Fibroblast of skin of right biceps (primary cell): ENCODE data around the gene CASP6.
"Not testable (repeated sequence)": the region's sequence is repeated elsewhere in the genome, so short reads cannot be mapped to it uniquely, and the experiment has no call there.

ENCODE experiments used
- DNase-seq: peaks from one replicate; pipeline ENCODE4 v3.0.0-alpha.2; 2013

The CASP6 gene

DNA sequence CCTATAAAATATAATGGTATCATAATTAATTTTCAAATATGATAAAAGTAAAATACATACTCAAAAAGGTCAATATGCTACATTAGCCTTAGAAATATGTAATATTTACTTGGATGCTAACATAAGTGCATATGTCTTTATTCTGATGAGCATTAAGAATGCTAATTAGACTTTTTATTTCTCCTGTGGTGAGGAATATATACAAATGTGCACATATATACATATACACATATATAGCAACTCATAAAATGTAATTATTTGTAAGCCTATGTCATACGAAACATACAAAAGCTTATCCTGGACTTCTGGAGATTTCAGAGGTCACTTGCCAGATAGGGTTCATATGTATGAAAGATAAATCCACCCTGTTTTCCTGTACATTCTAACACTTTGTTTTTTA is 15.5 kb upstream of the CASP6 start:
- no peak for DNase-seq

DNA sequence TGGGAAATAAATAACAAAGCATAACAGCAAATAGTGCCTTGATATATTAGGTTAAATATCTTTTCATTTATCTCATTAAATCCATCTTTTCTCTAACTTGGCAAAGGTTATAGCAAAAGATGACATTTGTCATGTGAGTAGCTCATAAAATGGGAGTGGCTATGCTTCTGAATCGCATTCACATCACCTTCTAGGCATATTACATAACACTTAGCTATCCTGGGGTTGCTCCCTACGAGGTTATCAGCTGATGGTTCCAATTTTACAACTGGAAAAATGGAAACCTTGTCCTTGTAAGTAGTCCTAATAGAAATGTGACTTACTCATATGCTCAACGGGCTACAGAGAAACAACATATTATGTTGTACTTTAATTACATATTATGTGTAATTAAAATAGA is 10.3 kb upstream of the CASP6 start:
- no peak for DNase-seq

DNA sequence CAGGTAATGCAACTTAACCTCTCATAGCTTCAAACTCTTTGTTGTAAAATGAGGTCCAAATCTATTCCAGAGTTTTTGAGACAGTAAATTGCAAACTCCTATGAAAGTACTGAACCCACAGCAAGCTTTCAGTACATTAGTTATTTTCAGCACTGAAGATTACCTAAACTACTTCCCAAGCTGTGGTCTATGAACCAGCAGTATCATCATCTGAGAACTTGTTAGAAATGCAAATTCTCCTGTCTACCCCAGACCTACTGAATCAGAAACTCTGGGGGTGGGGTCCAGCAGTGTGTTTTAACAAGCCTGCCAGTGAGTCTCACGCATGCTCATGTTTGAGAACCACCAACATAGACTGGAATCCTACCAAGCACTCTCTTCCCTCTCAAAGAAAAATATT is 5.7 kb upstream of the CASP6 start:
- no peak for DNase-seq

DNA sequence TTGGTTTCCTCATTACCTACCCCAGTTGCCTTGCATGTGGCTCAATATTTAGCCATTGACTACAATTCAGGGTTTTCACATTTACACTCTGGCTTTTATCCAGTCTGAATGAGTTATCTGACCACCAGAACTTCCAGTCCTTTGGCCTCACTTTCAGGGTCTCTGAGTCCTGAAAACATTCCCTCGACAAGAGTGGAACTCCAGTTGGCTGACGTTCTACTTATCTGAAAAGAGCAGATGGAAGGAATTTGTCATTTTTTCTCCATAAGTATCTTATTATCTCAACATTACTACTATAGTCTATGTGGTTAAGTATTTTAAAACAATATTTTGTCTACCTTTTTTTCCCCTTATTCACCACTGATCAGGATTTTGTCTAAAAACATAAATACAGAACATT is 5.2 kb upstream of the CASP6 start:
- DNase-seq: no peak

DNA sequence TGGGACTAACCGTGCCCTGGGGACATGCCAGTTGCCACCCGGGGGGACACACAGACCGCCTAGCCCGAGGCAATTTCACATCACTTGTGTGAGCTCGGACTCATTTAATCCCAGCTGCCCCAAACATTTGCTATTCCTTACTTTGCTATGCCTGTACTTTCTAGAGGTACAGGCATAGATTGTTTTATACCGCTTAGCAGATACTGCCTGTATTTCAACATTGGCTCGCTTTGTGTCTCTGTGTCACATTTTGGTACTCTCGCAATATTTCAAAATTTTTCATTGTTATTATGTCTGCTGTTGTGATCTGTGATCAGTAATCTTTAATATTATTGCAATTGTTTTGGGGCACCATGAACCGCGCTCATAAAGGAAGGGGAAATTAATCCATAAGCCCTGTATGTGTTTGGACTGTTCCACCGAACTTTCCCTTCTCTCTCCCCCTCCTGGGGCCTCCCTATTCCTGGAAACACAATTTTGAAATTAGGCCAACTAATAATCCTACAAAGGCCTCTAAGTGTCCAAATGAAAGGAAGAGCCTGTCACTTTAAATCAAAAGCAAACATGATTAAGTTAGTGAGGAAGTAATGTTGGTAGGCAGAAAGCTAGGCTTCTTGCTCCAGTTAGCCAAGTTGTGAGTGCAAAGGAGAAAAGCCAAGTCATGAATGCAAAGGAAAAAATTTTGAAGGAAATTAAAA is 568 bp upstream of the CASP6 start:
- peak; percentile 9 for DNase-seq

DNA sequence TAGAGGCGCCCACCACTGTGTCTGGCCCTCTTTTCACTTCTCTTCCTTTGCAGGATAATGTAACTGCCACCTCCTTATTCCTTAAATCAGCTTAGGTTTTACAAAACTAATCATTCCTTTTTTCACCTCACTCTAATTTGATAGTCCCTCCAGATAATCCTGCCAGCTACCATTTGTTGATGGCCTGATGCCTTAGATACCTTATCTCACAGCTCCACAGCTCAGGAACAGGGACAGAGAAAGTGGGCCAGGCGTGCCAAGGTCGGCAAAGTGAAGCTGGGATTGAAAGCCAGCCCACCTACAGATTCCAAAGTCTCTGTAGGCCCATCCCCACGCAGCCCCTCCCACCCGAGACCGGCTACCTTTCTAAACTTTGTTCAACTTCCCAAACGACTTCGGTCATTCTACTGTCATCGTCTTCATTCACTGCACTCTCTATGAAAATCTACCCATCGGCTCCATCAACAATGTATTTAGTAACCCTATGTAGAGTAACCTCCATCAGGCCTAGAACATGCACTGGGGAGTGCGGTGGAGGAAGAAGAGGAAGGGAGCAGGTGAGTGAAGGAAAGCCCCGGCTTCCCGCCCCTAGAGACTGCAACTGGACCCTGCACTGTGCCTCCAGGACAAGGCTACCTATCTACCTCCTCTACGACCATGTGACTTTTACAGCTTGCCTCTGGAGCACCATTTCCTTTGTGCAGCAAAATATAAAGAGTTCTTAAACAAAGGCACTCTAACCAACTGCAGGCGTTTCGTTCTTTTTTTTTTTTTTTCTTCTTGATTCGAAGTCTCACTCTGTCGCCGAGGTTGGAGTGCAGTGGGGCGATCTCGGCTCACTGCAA is 1.5 kb downstream of the CASP6 start:
- peak; percentile 3 for DNase-seq

DNA sequence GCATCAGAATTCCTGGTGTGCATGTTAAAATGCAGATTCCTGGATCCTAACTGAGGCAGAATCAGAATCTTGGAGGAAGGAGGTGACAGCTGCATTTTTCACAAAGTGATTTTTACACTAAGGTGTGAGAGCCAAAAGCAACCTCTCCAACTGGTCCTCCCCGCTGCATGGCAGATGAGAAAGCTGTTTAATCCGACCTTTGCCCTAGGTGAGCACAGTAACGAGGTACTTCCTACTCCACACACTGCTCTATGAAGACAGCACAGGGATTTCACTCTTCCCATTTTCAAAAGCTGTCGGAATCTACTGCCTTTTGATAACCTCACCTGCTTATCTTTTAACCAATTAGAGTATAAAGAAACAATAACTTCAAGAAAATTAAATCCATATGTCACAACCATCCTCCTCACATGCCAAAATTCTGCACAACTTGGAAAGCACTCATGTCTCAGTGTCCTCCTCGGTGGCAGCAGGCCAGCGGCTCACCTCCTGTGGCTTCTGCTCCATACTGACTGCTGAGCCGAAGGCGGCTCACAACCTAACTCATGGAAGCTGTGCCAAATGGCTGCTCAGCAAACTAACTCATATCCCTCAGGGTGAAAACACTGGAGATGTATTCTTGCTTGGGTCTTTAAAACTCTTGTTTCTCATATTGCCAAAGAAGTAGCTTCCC is 3.6 kb downstream of the CASP6 start:
- peak; percentile 30 for DNase-seq

DNA sequence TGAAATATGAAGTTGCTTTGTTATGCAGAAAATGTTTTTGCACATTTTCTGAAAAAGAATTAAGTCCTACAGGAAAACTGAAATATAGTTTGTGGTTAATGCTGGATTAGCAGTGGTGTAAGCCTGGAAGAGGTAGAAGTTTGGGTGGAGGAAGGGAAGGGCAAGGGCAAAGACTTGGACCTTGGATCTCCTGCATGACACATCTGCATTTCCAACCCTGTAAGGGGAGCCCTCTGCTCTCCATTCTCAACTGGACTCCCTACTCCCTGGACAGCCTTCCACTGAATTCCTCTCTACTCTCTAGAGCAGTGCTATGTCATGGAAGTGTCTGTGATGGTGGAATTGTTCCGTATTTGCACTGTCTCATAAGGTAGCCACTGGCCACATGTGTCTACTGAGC is 4.6 kb downstream of the CASP6 start:
- no peak for DNase-seq

DNA sequence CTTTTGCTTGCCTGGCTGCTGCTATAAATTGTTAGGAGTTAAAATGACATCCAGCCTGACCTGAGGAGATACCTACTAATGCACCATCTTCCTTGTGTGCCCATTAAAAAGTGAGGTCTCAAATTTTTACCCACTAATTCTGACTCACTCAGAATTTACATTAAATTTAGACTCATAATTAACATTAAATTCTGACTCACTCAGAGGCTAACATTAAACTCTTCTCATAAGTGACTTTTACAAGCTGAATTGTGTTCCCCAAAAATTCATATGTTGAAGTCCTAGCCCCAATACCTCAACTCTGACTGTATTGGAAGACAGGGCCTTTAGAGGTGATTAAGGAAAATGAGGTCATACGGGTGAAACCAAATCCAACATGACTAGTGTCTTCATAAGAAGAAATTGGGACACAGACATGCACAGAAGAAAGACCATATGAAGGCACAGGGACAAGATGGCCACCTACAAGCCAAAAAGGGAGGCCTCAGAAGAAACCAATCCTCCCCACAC is 11.8 kb downstream of the CASP6 start:
- no peak for DNase-seq

DNA sequence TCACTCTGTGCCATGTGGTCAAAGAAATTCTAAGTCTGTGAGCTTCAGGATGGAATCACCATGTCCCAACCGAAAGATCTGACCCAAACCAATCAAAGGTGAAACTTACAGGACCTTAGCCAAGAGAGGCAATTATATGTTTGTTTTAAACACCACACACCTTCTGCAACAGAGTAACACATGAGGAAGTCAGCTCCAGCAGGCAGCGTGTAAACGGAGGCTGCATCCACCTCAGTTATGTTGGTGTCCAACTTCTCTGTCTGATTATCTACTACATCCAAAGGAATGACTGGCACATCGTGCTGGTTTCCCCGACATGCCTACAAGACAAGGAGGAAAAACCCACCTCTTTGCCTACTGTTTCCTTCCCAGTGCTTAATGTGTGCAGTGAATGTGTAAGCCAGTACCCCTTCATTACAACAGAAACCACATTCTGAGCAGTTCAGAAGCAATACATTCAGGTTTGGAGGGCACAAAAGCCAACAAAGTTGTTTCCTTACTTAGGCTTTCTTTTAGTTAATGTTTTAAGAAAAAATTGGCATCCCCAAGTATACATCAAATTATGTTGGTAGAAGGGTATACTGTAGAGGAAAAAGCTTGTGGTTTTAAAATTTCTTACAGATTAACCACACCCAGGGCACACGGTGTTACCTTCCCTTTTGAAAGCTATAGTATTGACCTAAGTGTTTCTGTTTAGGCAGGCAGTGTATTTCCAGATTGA is 12.4 kb downstream of the CASP6 start:
- DNase-seq: no peak

DNA sequence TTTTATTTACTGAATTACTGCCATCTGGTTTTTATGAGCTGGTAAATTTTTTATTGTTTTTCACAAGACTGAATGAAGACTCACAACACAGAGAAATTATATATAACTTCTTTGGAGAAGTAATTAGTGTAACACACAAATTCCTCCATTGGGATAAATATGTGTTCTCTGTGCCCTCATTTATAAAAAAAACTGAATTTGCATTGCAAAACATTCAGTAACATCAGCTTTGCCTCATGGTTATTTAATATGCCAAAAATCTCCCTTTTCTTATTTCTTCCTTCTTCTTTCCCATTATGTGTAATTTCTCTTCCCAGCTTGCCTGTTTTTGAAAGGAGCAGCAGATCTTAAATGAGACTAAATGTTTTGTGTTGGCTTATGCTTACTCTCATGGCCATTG is 18.5 kb downstream of the CASP6 start:
- no peak for DNase-seq

DNA sequence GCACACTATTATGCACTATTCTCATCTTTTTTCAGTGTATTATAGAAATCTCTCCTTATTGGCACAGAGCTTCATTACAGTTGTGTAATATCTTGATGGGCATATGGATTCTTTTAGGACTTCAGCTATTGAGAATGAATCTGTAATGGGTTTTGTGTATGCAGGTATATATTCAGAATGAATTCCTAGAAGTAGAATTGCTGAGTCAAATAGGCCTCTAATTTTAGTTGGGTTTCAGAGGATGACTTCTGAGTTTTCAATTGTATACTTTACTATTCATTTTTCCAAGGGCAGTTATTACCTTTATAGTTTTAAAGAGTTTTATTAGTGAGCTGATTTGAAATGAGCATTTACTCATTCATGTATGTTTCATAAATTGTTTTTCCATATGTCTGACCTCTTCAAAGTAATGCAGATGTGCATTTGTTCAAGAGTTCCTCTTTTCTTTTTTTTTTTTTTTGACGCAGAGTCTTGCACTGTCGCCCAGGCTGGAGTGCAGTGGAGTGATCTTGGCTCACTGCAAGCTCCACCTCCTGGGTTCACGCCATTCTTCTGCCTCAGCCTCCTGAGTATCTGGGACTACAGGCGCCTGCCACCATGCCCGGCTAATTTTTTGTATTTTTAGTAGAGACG is 19.5 kb downstream of the CASP6 start:
- no peak for DNase-seq

DNA sequence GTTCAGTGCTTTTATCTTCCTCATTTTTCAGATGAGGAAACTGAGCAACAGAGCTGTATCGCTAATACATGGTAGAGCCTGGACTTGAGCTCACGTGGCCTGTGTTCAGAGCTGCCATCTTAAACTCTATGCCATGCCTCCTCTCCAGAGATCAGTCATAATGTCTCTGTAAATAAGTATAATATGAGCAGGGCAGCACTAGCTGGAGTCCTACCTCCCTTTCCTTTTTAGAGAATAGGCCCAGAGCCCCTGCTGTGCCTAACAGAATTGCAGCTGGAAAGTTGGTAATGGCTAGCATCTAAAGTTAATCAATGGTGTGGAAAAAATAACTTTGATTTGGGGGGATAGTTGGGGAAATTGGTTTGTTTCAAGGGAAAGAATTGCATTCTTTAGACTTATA is 20.4 kb downstream of the CASP6 start:
- DNase-seq: no peak

DNA sequence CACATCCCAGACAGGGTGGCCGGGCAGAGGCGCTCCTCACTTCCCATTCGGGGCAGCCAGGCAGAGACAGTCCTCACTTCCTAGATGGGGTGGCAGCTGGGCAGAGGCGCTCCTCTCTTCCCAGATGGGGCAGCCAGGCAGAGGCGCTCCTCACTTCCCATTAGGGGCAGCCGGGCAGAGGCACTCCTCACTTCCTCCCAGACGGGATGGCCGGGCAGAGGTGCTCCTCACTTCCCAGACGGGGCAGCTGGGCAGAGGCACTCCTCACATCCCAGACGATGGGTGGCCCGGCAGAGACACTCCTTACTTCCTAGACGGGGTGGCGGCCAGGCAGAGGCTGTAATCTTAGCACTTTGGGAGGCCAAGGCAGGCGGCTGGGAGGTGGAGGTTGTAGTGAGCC is 24.3 kb downstream of the CASP6 start:
- DNase-seq: not testable (repeated sequence)

DNA sequence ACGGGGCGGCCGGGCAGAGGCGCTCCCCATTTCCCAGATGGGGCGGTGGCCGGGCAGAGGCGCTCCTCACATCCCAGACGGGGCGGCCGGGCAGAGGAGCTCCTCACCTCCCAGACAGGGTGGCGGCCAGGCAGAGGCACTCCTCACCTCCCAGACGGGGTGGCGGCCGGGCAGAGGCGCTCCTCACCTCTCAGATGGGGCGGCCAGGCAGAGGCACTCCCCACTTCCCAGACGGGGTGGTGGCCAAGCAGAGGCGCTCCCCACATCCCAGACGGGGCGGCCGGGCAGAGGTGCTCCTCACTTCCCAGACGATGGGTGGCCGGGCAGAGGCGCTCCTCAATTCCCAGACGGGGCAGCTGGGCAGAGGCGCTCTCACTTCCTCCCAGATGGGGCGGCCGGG is 24.8 kb downstream of the CASP6 start:
- not testable (repeated sequence) for DNase-seq

DNA sequence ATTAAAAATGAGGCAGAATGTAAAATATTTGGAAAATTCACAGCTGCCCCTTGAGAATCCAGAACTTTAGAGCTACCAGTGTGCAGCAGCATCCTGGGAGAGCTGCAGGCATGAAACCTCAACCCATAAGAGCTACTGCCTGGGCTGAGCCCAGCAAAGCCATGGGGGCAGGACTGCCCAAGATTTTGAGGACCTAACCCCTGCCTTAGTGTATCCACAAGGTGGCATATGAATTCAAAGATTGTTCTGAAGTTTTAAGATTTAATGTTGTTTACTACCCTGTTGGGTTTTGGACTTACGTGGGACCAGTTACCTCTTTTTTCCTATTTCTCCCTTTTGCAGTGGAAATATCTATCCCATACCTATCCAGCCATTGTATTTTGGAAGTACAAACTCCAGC is 26.4 kb downstream of the CASP6 start:
- no peak for DNase-seq

DNA sequence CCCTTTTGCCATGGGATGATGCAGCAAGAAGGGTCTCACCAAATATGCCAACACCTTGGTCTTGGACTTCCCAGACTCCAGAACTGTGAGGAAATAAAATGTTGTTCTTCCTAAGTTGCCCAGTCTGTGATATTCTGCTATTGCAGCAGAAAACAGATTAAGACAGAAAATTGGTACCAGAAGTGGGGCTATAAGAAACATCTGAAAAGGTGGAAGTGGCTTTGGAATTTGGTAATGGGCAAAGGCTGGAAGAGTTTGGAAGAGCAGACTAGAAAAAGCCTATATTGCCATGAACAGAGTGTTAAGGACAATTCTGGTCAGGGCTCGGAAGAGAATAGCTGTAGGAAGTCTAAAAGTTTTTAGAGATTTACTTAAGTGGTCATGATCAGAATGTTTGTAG is 27.4 kb downstream of the CASP6 start:
- DNase-seq: no peak

DNA sequence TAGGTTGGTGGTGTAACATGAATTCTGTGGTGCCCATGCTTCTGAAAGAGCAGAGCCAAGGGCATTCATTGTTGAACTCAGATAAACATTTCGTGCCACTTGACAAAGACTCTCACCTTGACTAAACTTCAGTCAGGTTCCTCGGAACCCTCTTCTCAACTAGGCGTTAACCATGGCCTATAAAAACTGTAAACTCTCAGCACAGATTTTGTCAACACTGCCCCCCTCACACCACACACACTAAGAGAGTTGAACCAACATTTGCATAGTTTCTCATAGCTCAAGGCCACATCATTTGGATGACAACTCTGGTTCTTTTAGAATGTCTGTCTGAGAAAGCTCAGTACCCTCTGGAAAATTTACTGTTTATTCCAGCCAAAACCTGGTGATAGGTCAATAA is 28.1 kb downstream of the CASP6 start:
- DNase-seq: no peak

DNA sequence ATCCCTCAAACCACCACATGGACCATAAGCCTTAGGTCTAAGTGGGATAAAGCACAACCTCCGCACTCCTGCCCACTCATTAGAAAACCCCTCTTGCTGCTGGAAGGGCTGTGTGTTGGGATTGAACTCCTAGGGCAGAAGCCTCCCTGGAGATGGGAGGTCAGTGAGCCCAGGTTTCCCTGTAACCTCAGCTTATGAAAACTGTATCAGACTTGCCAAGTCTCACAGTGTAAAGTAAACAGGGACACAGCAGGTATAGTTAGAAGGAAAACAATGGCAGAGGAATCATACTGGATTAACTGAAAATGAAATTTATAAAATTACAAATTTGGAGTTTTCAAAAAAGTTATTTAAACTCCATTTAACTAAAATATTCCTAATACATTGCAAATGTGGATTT is 29.9 kb downstream of the CASP6 start:
- DNase-seq: no peak

DNA sequence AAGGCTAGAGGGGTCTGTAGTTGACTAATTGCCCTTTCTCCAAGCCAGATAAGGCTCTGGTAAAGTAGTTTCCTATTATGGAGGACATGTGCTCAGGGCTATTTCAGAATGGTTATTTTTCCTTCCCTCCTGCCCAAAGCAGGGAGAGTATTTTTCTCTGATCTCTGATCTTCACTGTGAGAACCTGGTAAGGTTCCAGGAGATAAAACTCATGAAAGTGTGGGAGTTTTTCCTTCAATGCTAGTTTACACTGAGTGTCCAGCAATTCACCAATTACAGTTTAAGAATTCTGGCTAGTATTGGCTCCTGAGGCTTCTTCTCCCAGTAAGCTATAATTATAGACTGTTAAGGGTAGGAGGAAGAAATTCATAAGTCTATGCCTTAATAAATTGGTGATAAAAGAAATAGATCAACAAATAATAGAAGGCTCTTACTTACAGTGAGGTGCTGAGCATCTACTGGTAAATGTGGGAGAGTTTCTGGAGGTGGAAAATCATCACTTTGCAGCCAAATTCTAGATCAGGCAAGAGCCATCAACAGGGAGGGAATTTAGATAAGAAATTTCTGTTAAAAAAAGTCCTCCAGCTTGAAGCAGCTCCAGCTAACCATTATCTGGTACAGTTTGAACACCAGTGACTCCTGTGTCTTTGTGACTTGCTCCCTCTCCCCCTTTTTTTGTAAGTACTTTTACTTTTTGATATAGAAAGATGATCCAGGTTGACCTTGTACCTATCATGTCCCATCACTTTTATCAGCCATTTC is 30.9 kb downstream of the CASP6 start:
- DNase-seq: no peak

DNA sequence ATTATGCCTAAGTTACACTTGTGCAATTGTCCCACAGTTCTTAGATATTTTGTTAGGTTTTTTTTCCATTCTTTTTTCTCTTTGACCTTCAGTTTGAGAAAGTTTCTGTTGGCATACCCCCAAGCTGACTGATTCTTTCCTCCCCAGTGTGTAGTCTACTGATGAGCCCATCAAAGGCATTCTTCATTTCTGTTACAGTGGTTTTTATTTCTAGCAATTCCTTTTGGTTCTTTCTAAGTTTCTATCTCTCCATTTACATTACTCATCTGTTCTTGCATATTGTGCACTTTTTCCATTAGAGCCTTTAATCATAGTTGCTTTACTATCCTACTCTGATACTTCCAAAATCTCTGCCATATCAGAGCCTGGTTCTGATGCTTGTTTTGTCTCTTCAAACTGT is 31.9 kb downstream of the CASP6 start:
- DNase-seq: no peak
